ENCODE results near the gene DHRS2. TPM values are rescaled to one million over a fixed set of nuclear protein-coding genes. Genes with fewer than 3 reads are reported as not detected.

Gene DHRS2
- total and polyA plus RNA-seq, 2 of the 13 experiments (the other 11 are each of a cell fraction or from before 2014, with no cell fraction given), result 1,621 to 3,021 TPM

GRCh38 chr14:23644195-23644918, 8.2 kb downstream of the DHRS2 start (continued):
- TF ChIP-seq CSRNP2 (CRISPR knock-in tag; conservative IDR thresholded peaks at IDR 0.05; ENCODE audit: low read depth) (no peak), HNRNPH1 (optimal IDR thresholded peaks at IDR 0.05; ENCODE audit: low read depth, low read length) (peak; percentile 85), TEAD3 (CRISPR knock-in tag; optimal IDR thresholded peaks at IDR 0.05; ENCODE audit: borderline replicate concordance) (no peak), IKZF5 (CRISPR knock-in tag; IDR thresholded peaks at IDR 0.05) (no peak), FOXA1 (IDR thresholded peaks at IDR 0.05) (no peak), FOXA1 (CRISPR knock-in tag; IDR thresholded peaks at IDR 0.05) (no peak), ZNF224 (CRISPR knock-in tag; IDR thresholded peaks at IDR 0.05) (no peak), DMTF1 (CRISPR knock-in tag; IDR thresholded peaks at IDR 0.05) (no peak), ZXDC (CRISPR knock-in tag; IDR thresholded peaks at IDR 0.05) (no peak), THAP7 (CRISPR knock-in tag; IDR thresholded peaks at IDR 0.05) (no peak), THRA (CRISPR knock-in tag; IDR thresholded peaks at IDR 0.05; ENCODE audit: borderline replicate concordance) (no peak), ZNF616 (CRISPR knock-in tag; IDR thresholded peaks at IDR 0.05; ENCODE audit: low read depth) (0 out of 2 replicates have a peak, but pooled peaks have one; percentile 23), ZBTB26 (CRISPR knock-in tag; IDR thresholded peaks at IDR 0.05; ENCODE audit: borderline replicate concordance) (no peak; the same call in 1 of the 2 replicates), KLF13 (CRISPR knock-in tag; IDR thresholded peaks at IDR 0.05) (0 out of 2 replicates have a peak, but pooled peaks have one; percentile 15), ZSCAN21 (CRISPR knock-in tag; IDR thresholded peaks at IDR 0.05; ENCODE audit: borderline replicate concordance) (no peak), PCBP1 (IDR thresholded peaks at IDR 0.05; ENCODE audit: borderline replicate concordance, low read depth, low read length) (no peak)

Measured in HepG2 (cell line).